GM13977 (cell line): ENCODE data around the gene MLLT10.

Source experiments
- DNase-seq: peaks from one replicate; pipeline ENCODE4 v3.0.0; 2012; ENCODE audit warnings: low spot score
- in situ Hi-C: fragments of 300-500 bp; cut with MboI; formaldehyde crosslinking; loops from one replicate; pipeline ENCODE4 v1.12.0; 2022; ENCODE audit warnings: low sequenced_read_pairs, low pct_unique_long_range_greater_than_20kb, mixed read lengths, inconsistent platforms; ENCODE audit not compliant: unreplicated experiment
- TF ChIP-seq, protein P1 (sequence below): IDR thresholded peaks from 2 replicates; pipeline ENCODE4 v1.5.1; 2012; ENCODE audit warnings: mild to moderate bottlenecking, control low read depth; ENCODE audit not compliant: insufficient read depth; ENCODE audit errors: extremely low read depth, missing control alignments

Gene MLLT10

GRCh38 chr10:21726601-21727225 lies 192.7 kb downstream of the MLLT10 start:
- no peak for DNase-seq
- in situ Hi-C loops, result loop anchor here (10.0 kb wide), 1 partner anchor 232 kb away; no protein-coding TSS in a partner anchor
- TF ChIP-seq, protein P1, sequence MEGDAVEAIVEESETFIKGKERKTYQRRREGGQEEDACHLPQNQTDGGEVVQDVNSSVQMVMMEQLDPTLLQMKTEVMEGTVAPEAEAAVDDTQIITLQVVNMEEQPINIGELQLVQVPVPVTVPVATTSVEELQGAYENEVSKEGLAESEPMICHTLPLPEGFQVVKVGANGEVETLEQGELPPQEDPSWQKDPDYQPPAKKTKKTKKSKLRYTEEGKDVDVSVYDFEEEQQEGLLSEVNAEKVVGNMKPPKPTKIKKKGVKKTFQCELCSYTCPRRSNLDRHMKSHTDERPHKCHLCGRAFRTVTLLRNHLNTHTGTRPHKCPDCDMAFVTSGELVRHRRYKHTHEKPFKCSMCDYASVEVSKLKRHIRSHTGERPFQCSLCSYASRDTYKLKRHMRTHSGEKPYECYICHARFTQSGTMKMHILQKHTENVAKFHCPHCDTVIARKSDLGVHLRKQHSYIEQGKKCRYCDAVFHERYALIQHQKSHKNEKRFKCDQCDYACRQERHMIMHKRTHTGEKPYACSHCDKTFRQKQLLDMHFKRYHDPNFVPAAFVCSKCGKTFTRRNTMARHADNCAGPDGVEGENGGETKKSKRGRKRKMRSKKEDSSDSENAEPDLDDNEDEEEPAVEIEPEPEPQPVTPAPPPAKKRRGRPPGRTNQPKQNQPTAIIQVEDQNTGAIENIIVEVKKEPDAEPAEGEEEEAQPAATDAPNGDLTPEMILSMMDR, result no peak

GRCh38 chr10:21727452-21728168 lies 193.6 kb downstream of the MLLT10 start:
- in situ Hi-C loops, result loop anchor here (10.0 kb wide), 1 partner anchor 233 kb away; no protein-coding TSS in a partner anchor
- TF ChIP-seq, protein P1, result no peak
- DNase-seq, result no peak

DNA sequence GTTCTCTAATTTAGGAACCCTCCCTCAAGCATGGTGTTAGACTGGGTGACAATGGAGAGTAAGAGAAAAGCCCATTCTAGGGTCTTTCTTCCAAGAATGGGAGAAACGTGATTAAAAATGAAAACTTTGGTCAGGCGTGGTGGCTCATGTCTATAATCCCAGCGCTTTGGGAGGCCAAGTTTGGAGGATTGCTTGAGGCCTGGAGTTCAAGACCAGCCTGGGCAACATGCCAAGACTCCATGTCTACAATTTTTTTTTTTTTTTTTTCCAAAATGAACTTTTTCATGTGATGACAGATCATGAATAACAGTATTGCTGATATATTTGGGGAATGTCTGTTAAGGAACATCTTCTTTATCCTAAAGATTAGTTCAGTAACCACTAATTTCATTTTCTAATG lies 194.6 kb downstream of the MLLT10 start:
- in situ Hi-C loops, result loop anchor here (10.0 kb wide), 1 partner anchor 234 kb away; no protein-coding TSS in a partner anchor
- no peak for DNase-seq
- TF ChIP-seq, protein P1, result no peak

DNA sequence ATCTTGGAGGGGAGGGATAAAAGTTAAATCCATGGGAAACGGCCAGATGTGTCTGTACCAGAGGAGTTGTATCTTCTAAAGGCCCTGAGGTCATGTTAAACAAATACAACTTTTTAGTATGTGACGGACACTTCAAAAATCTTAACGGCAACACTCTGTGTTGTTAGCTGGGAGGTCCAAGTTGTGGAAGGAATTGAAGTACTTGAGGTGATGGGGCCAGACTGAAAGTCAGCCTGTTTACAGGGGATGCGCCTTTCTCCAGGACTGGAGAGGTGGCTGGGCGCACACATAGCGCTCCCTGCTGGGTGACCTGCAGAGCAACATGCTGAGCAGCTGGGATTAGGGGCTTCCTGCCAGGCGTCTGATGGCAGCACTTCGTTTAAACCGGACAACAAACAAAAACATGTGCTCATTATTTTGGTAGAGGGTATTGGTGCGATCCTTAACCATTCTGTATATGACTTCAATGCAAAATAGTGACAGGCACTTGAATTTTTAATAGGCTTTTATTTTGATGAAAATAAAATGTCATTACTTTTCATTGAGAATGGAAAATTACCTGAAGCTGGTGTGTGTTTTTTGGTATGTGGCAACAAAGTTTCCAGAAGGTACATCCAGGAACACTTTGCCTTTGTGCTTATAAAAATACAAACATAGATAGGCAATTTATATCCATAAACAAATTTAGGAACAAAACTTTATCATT lies 198.2 kb downstream of the MLLT10 start:
- TF ChIP-seq, protein P1, result peak; percentile 93
- in situ Hi-C loops, result no loop called here
- peak; percentile 70 for DNase-seq

DNA sequence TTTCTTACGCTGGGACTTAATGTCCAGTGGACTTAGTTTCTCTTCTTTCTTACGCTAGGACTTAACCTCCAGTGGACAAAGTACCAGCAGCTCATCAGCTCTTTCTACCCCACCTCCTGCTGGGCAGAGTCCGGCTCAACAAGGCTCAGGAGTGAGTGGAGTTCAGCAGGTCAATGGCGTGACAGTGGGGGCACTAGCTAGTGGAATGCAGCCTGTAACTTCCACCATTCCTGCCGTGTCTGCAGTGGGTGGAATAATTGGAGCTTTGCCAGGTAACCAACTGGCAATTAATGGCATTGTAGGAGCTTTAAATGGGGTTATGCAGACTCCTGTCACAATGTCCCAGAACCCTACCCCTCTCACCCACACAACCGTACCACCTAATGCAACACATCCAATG lies 199.7 kb downstream of the MLLT10 start:
- in situ Hi-C loops, result no loop called here
- no peak for DNase-seq

GRCh38 chr10:21737106-21737505 lies 203.1 kb downstream of the MLLT10 start:
- DNase-seq, result no peak
- TF ChIP-seq, protein P1, result no peak
- in situ Hi-C loops, result no loop called here

More for the DNA sequence above, 199.7 kb downstream of the MLLT10 start:
- TF ChIP-seq, protein P1, result no peak
